Spleen (tissue), 11 donors: ENCODE results near the gene FSTL5. TPM values are rescaled to one million over a fixed set of nuclear protein-coding genes. Genes with fewer than 3 reads are reported as not detected.
A peak's percentile ranks its signal among the peaks of the same experiment; 100 is the strongest.

Experiments
- DNase-seq: peaks from one replicate; pipeline ENCODE4 v3.0.0-alpha.2; 2020
- H3K27ac ChIP-seq, 8 donors: fragments of 200-600 bp; sonication (generic) in 7 of 8; 1 replicate in 4 of 8; 2 replicates in 4 of 8; pipeline versions ENCODE4 v1.5.0 to v1.8.0; 2016 to 2021; ENCODE audit warnings: inconsistent platforms in 4 of 8, mild to moderate bottlenecking in 4 of 8, moderate library complexity in 1 of 8
- H3K27me3 ChIP-seq, 7 donors: fragments of 200-600 bp; sonication (generic) in 6 of 7; replicated peaks in 1 of 7; 1 replicate in 4 of 7; 2 replicates in 3 of 7; pipeline versions ENCODE4 v1.5.0 to v1.8.0; 2016 to 2021; ENCODE audit warnings: inconsistent platforms in 3 of 7, mild to moderate bottlenecking in 1 of 7
- H3K36me3 ChIP-seq, 6 donors: fragments of 200-600 bp; sonication (generic) in 5 of 6; 1 replicate in 4 of 6; 2 replicates in 2 of 6; pipeline versions ENCODE4 v1.5.0 to v1.8.0; 2016 to 2021; ENCODE audit warnings: inconsistent platforms in 2 of 6
- H3K4me1 ChIP-seq, 6 donors: fragments of 200-600 bp; sonication (generic) in 5 of 6; 1 replicate in 3 of 6; 2 replicates in 3 of 6; pipeline versions ENCODE4 v1.5.0 to v1.8.0; 2016 to 2021; ENCODE audit warnings: inconsistent platforms in 3 of 6
- H3K4me3 ChIP-seq, 8 donors: fragments of 200-600 bp; sonication (generic) in 7 of 8; 1 replicate in 4 of 8; 2 replicates in 4 of 8; pipeline versions ENCODE4 v1.5.0 to v1.8.0; 2016 to 2021; ENCODE audit warnings: inconsistent platforms in 4 of 8, mild to moderate bottlenecking in 4 of 8, moderate library complexity in 2 of 8
- H3K9me3 ChIP-seq, 8 donors: fragments of 200-600 bp; sonication (generic) in 7 of 8; 1 replicate in 4 of 8; 2 replicates in 4 of 8; pipeline versions ENCODE4 v1.5.0 to v1.8.0; 2016 to 2021; ENCODE audit warnings: inconsistent platforms in 4 of 8
- CTCF ChIP-seq, 11 experiments: fragments of 200-600 bp in 7 of 11; fragments of 450-650 bp in 4 of 11; sonication (generic) in 4 of 11; IDR thresholded peaks in 8 of 11; conservative IDR thresholded peaks in 3 of 11; 1 replicate in 7 of 11; 2 replicates in 4 of 11; pipeline versions ENCODE4 v1.4.0 to v1.8.0; 2016 to 2021; ENCODE audit warnings: antibody characterized with exemption in 11 of 11, inconsistent platforms in 4 of 11, mild to moderate bottlenecking in 1 of 11
- POLR2A ChIP-seq, 3 donors: fragments of 450-650 bp; IDR thresholded peaks; one replicate each; pipeline ENCODE4 v1.5.1; 2017; ENCODE audit warnings: antibody characterized with exemption in 3 of 3, mild to moderate bottlenecking in 1 of 3
- POLR2AphosphoS5 ChIP-seq, 3 donors: sonication (generic); formaldehyde crosslinking; IDR thresholded peaks; one replicate each; pipeline ENCODE4 v1.5.1; 2017; ENCODE audit warnings: antibody characterized with exemption in 3 of 3
- WGBS, 5 donors: extraction: QIAGEN DNeasy Blood & Tissue Kit in 3 of 5; methylation state at CpG; one replicate each; pipeline versions ENCODE4 v1.1.5 to v1.1.7; 2013 to 2018; 5-methylcytosine and 5-hydroxymethylcytosine counted together
- intact Hi-C: fragments of 100-400 bp; cut with DNase I; formaldehyde crosslinking; loops from one replicate; pipeline ENCODE4 v1.15.0; 2023; ENCODE audit warnings: low total_unique reads
- polyA plus RNA-seq, 3 donors: library from polyadenylated mRNA; stranded (reverse); fragments of 200-250 nt; gene quantifications; one replicate each; pipeline ENCODE4 v1.2.1, GENCODE V29; 2013
- total RNA-seq, 7 donors: library from RNA; depleted of rRNA in 3 of 7; stranded (reverse); fragments of >200 nt in 3 of 7; fragmentation: NEBNext Ultra II Directional in 4 of 7; extraction: Animal tissue kit (Norgen Biotek cat#: 25700) in 4 of 7; gene quantifications; one replicate each; pipeline versions ENCODE4 v1.1.0 to v1.2.1, GENCODE V29; 2016 to 2021
- donor health status: healthy with polysubstance abuse.
- donor health status: DM: no; HTN: no; CAD: no; lungs with moderate emphysema.
- donor health status: DM: no; HTN: no; CAD: no.
- donor health status: Bipolar disorder and iron deficiency.
- donor health status: healthy.
- donor health status: DM: no; HTN: no; CAD: no.
- donor health status: DM: yes; HTN: yes; CAD: no.

Gene FSTL5
- total and polyA plus RNA-seq, 10 donors = 0.02 TPM; not detected in 9

- Histone ChIP-seq H3K27me3 (no peaks in the 10 kb centered on the region), H3K36me3 (no peaks in the 10 kb centered on the region), H3K4me1 (no peaks in the 10 kb centered on the region), H3K27ac (no peak overlapping the region), H3K9me3 (peaks cover 0 to under 1% (median 0%) of the 10 kb centered on the region in 8 donors), H3K4me3 (no peak overlapping the region)
- intact Hi-C loops = no loop called here
- no peak for DNase-seq
- 76 to 85% (median 79%) methylated on average over 2 of the region's 2 CpGs for WGBS, 5 donors
- no peak for TF ChIP-seq POLR2AphosphoS5 (IDR thresholded peaks at IDR 0.05)
- no peak for TF ChIP-seq CTCF (IDR thresholded peaks at IDR 0.05 in 8 of 11, conservative IDR thresholded peaks at IDR 0.05 in 3 of 11)
- TF ChIP-seq POLR2A (IDR thresholded peaks at IDR 0.05) = no peak
Observed at GRCh38 chr4:162075726-162076125, 88.1 kb downstream of the FSTL5 start.

DNA sequence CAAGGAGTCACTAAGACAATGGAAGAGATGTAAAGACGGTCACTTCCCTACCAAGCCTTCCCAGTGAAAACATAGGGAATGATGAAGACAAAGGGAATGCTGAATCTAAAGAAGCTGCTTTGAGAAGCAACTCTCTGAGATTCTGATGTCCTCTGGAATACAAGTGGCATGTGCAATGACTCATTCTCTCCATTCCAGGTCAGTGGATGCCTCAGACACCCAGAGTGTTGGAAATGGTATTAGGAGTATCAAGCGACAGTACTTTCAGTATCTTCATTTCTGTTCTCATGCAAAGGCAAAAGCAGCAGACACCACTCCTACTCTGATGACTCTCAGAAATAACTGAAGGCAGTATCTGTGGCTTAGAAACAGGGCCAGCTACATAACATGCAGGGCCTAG, 102.6 kb downstream of the FSTL5 start:
- Histone ChIP-seq H3K36me3 (no peaks in the 10 kb centered on the region), H3K4me1 (no peaks in the 10 kb centered on the region), H3K27ac (no peak overlapping the region), H3K4me3 (no peak overlapping the region), H3K27me3 (no peaks in the 10 kb centered on the region), H3K9me3 (peaks cover 0 to 3% (median 0%) of the 10 kb centered on the region in 8 donors)
- 71 to 97% (median 83%) methylated on average over 2 of the region's 2 CpGs for WGBS, 5 donors
- DNase-seq = no peak
- intact Hi-C loops = no loop called here
- TF ChIP-seq CTCF (IDR thresholded peaks at IDR 0.05 in 8 of 11, conservative IDR thresholded peaks at IDR 0.05 in 3 of 11) = no peak
- no peak for TF ChIP-seq POLR2A (IDR thresholded peaks at IDR 0.05)
- no peak for TF ChIP-seq POLR2AphosphoS5 (IDR thresholded peaks at IDR 0.05)

- intact Hi-C loops = no loop called here
- Histone ChIP-seq H3K27me3 (no peaks in the 10 kb centered on the region), H3K4me3 (no peak overlapping the region), H3K4me1 (no peaks in the 10 kb centered on the region), H3K9me3 (peaks cover 0 to under 1% (median 0%) of the 10 kb centered on the region in 8 donors), H3K36me3 (no peaks in the 10 kb centered on the region), H3K27ac (no peak overlapping the region)
- DNase-seq = no peak
- TF ChIP-seq POLR2AphosphoS5 (IDR thresholded peaks at IDR 0.05) (no peak), CTCF (IDR thresholded peaks at IDR 0.05 in 8 of 11, conservative IDR thresholded peaks at IDR 0.05 in 3 of 11) (no peak), POLR2A (IDR thresholded peaks at IDR 0.05) (no peak)
- 29 to 56% (median 40%) methylated on average over 1 of the region's 1 CpG for WGBS, 5 donors
Observed at GRCh38 chr4:162059656-162060055, 104.1 kb downstream of the FSTL5 start.

DNA sequence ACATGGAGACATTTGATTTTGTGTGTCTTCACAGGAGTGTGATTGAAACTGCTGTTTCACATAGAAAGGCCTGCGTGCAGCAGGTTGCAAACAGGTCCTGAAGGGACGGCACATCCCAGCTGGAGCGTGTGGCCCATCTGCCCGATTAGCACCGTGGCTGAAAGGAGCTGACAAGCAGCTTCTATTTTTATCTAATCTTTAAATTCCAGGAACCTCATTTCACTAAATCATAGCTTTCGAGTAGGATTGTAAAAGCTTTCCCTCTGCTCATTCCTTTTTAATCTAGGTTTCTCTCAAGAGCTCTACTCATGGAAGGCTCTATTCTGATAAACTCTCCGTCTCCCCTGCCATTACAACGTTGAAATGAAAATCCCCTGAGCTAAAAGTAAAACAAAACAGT, 106.8 kb downstream of the FSTL5 start:
- intact Hi-C loops = no loop called here
- H3K27me3 ChIP-seq = no peaks in the 10 kb centered on the region
- H3K9me3 ChIP-seq = no peaks in the 10 kb centered on the region
- H3K4me1 ChIP-seq = no peaks in the 10 kb centered on the region
- 45 to 66% (median 59%) methylated on average over 8 of the region's 8 CpGs for WGBS, 5 donors
- no peak overlapping the region for H3K27ac ChIP-seq
- no peak overlapping the region for H3K4me3 ChIP-seq
- TF ChIP-seq POLR2AphosphoS5 (IDR thresholded peaks at IDR 0.05) = no peak
- H3K36me3 ChIP-seq = no peaks in the 10 kb centered on the region
- DNase-seq = peak; percentile 35

GRCh38 chr4:162046135-162046534, 117.7 kb downstream of the FSTL5 start:
- no peak for DNase-seq
- H3K4me3 ChIP-seq = no peak overlapping the region
- intact Hi-C loops = no loop called here
- no peak overlapping the region for H3K27ac ChIP-seq
- no peaks in the 10 kb centered on the region for H3K4me1 ChIP-seq
- H3K27me3 ChIP-seq = no peaks in the 10 kb centered on the region
- no peaks in the 10 kb centered on the region for H3K36me3 ChIP-seq
- no peak for TF ChIP-seq POLR2A (IDR thresholded peaks at IDR 0.05)
- no peak for TF ChIP-seq POLR2AphosphoS5 (IDR thresholded peaks at IDR 0.05)
- no peak for TF ChIP-seq CTCF (IDR thresholded peaks at IDR 0.05 in 8 of 11, conservative IDR thresholded peaks at IDR 0.05 in 3 of 11)
- 49 to 70% (median 59%) methylated on average over 4 of the region's 4 CpGs for WGBS, 5 donors
- no peaks in the 10 kb centered on the region for H3K9me3 ChIP-seq
